PC-9 (cell line): Measurements from ENCODE around the gene FES.

Source experiments
- CTCF ChIP-seq: fragments of 200-600 bp; sonication (generic); conservative IDR thresholded peaks from 2 replicates; pipeline ENCODE4 v1.6.1; 2017; ENCODE audit warnings: mixed run types, antibody characterized with exemption, mild to moderate bottlenecking, moderate library complexity
- EZH2 ChIP-seq: fragments of 200-600 bp; sonication (generic); IDR thresholded peaks from 2 replicates; pipeline ENCODE4 v1.8.0; 2017; ENCODE audit warnings: antibody characterized with exemption, low read depth

- TF ChIP-seq CTCF (no peak), EZH2 (no peak)
Measured at GRCh38 chr15:90845201-90845949, 38.9 kb upstream of the FES start.
